Heart left ventricle (tissue), 16 donors: Measurements from ENCODE around the gene SCRN2. TPM values are rescaled to one million over a fixed set of nuclear protein-coding genes. Genes with fewer than 3 reads are reported as not detected.

Experiments used
- ATAC-seq, 4 donors: fragments of 200-7000 bp; cut with Tn5 transposase; one replicate each; pipeline ENCODE4 v1.9.1; 2020 to 2022; ENCODE audit warnings: moderate library complexity in 4 of 4, mild to moderate bottlenecking in 3 of 4, moderate number of reproducible peaks in 1 of 4
- DNase-seq, 5 donors: peaks; one replicate each; pipeline ENCODE4 v3.0.0-alpha.2; 2020
- H3K27ac ChIP-seq, 12 donors: fragments of 200-600 bp; sonication (generic) in 4 of 12; one replicate each; pipeline versions ENCODE4 v1.5.0 to v1.8.0; 2016 to 2022; ENCODE audit warnings: mild to moderate bottlenecking in 2 of 12
- H3K27me3 ChIP-seq, 9 donors: fragments of 200-600 bp; sonication (generic) in 2 of 9; one replicate each; pipeline versions ENCODE4 v1.5.1 to v1.8.0; 2016 to 2022; ENCODE audit warnings: mild to moderate bottlenecking in 3 of 9
- H3K36me3 ChIP-seq, 9 donors: fragments of 200-600 bp; sonication (generic) in 2 of 9; one replicate each; pipeline versions ENCODE4 v1.5.0 to v1.8.0; 2018 to 2022; ENCODE audit warnings: mild to moderate bottlenecking in 2 of 9
- H3K4me1 ChIP-seq, 12 donors: fragments of 200-600 bp; sonication (generic) in 4 of 12; one replicate each; pipeline versions ENCODE4 v1.5.0 to v1.8.0; 2016 to 2022; ENCODE audit warnings: mild to moderate bottlenecking in 3 of 12
- H3K4me3 ChIP-seq, 12 donors: fragments of 200-600 bp; sonication (generic) in 4 of 12; one replicate each; pipeline versions ENCODE4 v1.5.0 to v1.8.0; 2017 to 2022; ENCODE audit warnings: mild to moderate bottlenecking in 9 of 12, moderate library complexity in 4 of 12
- H3K9me3 ChIP-seq, 12 donors: fragments of 200-600 bp; sonication (generic) in 4 of 12; one replicate each; pipeline versions ENCODE4 v1.5.0 to v1.8.0; 2016 to 2022; ENCODE audit warnings: mild to moderate bottlenecking in 1 of 12
- POLR2A ChIP-seq, 2 donors: fragments of 450-650 bp; IDR thresholded peaks; one replicate each; pipeline ENCODE4 v1.6.1; 2017; ENCODE audit warnings: antibody characterized with exemption in 2 of 2, mild to moderate bottlenecking in 2 of 2, moderate library complexity in 2 of 2
- WGBS, 4 donors: extraction: QIAGEN DNeasy Blood & Tissue Kit in 2 of 4; methylation state at CpG; one replicate each; pipeline versions ENCODE4 v1.1.5 to v1.1.7; 2013 to 2018; 5-methylcytosine and 5-hydroxymethylcytosine counted together
- intact Hi-C, 10 donors: fragments of 100-400 bp; cut with DNase I; formaldehyde crosslinking; loops; one replicate each; pipeline versions ENCODE4 v1.11.1 to v1.14.2; 2022
- polyA plus RNA-seq, 2 donors: library from polyadenylated mRNA; stranded (reverse); fragments of 200-250 nt; gene quantifications; one replicate each; pipeline ENCODE4 v1.2.3, GENCODE V29; 2013
- total RNA-seq, 9 donors: library from RNA; depleted of rRNA in 2 of 9; stranded (reverse); fragments of >200 nt in 2 of 9; fragmentation: NEBNext Ultra II Directional in 3 of 9; extraction: Animal tissue kit (Norgen Biotek cat#: 25700) in 3 of 9; gene quantifications; one replicate each; pipeline versions ENCODE4 v1.1.0 to v1.2.4, GENCODE V29; 2016 to 2023
- TF ChIP-seq, protein P1 (sequence below), 12 donors: fragments of 200-600 bp; sonication (generic) in 4 of 12; IDR thresholded peaks; one replicate each; pipeline versions ENCODE4 v1.5.0 to v1.8.0; 2018 to 2022; ENCODE audit warnings: antibody characterized with exemption in 12 of 12, mild to moderate bottlenecking in 5 of 12
- donor health status: ischemic (EF 13 %, LVEDD 7.1; RV severe dilation, severe dysfunction).
- donor health status: healthy with polysubstance abuse.
- donor health status: DM: no; HTN: yes; CAD: no.
- donor health status: DM: no; HTN: no; CAD: no.
- donor health status: ischemic (EF 25% LVEDD 6.9; RV normal size, moderate dysfunction).
- donor health status: ischemic (EF 25% LVEDD 5.7; RV mildly dilated, moderate dysfunction).
- donor health status: healthy.
- donor health status: DM: yes; HTN: yes; CAD: no.
- donor health status: ischemic (EF 35%, LVEDD 5.7; RV mildly dilated, moderate dysfunction).
- donor health status: nonischemic (EF 11% LVEDD 7.7; RV severe dilation, severe dysfunction).
- donor health status: DM: yes; HTN: yes; CAD: no.
- donor health status: PGD.
- donor health status: ischemic (EF 29% LVEDD 5.4; RV normal size, mild dysfunction).
- donor health status: nonischemic (EF 23%, LVEDD 6.1; RV moderate dilation, normal function).

SCRN2 gene
- total and polyA plus RNA-seq, 11 donors, result 17.5 to 58.5 (median 33.9) TPM

DNA sequence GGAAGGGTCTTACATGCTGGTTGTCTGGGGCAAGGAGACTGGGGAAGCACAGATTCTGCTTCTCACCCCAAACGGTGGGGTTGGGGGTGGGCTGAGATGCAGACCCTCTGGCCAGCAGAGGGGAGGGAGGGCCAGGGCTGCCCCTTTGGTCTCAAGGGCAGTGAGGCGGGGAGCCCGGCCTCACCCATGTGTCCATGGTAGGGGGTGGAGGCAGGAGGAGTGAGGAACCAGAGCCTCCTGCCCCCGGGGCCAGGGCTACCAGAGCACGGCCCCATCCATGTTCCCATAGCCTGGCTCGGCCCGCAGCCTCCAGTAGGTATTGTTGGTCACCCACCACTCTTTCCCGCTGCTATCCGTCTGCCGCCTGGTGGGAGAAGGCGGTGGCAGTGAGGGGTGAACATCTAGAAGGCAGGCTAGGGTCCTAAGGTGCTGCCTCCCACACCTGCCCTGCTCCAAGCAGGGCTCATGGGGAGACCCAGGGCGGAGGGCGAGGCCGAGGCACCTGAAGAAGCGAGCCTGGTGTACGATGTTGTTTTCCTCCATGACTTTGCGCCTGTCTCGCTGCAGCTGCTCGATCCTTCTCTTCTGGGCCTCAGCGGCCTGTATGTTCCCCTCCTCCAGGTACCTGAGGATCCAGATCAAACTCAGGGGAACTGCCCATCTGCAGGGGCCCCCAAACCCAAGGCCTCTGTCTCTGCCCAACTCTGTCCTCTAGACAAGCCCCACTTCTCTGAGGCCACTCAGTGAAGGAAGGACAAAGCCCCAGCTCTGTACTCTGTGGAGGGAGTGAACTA is 32.8 kb downstream of the SCRN2 start:
- intact Hi-C loops, result loop anchor here in 3 of 10 donors (10.0 kb wide), 2 partner anchors 143 to 583 kb away; no protein-coding TSS in a partner anchor
- TF ChIP-seq POLR2A (IDR thresholded peaks at IDR 0.05), result no peak
- TF ChIP-seq, protein P1, sequence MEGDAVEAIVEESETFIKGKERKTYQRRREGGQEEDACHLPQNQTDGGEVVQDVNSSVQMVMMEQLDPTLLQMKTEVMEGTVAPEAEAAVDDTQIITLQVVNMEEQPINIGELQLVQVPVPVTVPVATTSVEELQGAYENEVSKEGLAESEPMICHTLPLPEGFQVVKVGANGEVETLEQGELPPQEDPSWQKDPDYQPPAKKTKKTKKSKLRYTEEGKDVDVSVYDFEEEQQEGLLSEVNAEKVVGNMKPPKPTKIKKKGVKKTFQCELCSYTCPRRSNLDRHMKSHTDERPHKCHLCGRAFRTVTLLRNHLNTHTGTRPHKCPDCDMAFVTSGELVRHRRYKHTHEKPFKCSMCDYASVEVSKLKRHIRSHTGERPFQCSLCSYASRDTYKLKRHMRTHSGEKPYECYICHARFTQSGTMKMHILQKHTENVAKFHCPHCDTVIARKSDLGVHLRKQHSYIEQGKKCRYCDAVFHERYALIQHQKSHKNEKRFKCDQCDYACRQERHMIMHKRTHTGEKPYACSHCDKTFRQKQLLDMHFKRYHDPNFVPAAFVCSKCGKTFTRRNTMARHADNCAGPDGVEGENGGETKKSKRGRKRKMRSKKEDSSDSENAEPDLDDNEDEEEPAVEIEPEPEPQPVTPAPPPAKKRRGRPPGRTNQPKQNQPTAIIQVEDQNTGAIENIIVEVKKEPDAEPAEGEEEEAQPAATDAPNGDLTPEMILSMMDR (IDR thresholded peaks at IDR 0.05), result no peak
- Histone ChIP-seq H3K27me3 (no peaks in the 10 kb centered on the region), H3K9me3 (no peaks in the 10 kb centered on the region), H3K36me3 (peaks cover 0 to 68% (median 37%) of the 10 kb centered on the region in 9 donors), H3K4me3 (no peak overlapping the region), H3K4me1 (peaks cover 0 to 10% (median 2%) of the 10 kb centered on the region in 12 donors), H3K27ac (no peak overlapping the region)
- DNase-seq (peak in 1 of 5 donors; percentile 0), ATAC-seq (no peak)
- WGBS, 4 donors, result 91 to 94% (median 93%) methylated on average over 13 to 20 of the region's 20 CpGs

DNA sequence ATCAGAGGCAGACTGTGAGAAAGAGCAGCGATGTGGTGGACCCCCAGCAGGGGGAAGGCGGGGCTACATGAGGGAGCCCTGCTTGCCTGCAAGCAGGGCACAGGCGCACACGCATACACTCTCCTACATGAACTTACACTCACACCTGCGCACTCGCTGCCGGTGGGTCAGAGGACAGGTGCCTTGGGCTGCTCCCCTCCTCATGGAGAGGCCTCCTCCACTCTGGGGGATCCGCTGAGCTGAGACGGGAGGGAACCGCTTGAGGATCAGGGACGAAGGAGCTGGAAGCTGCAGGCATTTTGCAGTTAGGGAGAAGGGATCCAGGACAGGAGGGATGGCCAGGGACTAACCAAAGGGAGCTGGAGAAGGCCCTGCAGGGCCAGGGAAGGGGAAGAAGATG is 33.7 kb downstream of the SCRN2 start:
- TF ChIP-seq POLR2A (IDR thresholded peaks at IDR 0.05), result no peak
- TF ChIP-seq, protein P1 (IDR thresholded peaks at IDR 0.05), result no peak
- H3K4me3 ChIP-seq, result no peak overlapping the region
- ATAC-seq (no peak), DNase-seq (no peak)
- H3K27ac ChIP-seq, result no peak overlapping the region
- 83 to 89% (median 87%) methylated on average over 11 of the region's 11 CpGs for WGBS, 4 donors
- intact Hi-C loops, result loop anchor here in 3 of 10 donors (10.0 kb wide), 2 partner anchors 143 to 583 kb away; no protein-coding TSS in a partner anchor
- H3K36me3 ChIP-seq, result peaks cover 0 to 60% (median 30%) of the 10 kb centered on the region in 9 donors
- H3K27me3 ChIP-seq, result no peaks in the 10 kb centered on the region
- no peaks in the 10 kb centered on the region for H3K9me3 ChIP-seq
- H3K4me1 ChIP-seq, result peaks cover 0 to 10% (median 2%) of the 10 kb centered on the region in 12 donors

DNA sequence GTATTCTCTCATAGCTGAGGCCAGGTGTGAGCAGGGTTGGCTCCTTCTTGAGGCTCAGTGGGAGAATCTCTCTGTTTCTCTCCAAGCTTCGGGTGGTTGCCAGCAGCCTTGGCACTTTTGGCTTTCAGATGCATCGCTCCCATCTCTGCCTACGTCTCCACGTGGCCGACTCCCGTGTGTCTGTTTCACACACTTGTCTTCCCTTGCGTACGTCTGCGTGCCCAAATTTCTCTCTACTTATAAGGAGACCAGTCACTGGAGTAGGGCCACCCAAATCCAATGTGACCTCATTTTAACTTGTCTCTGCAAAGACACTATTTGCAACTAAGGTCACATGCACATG is 34.2 kb downstream of the SCRN2 start:
- intact Hi-C loops, result loop anchor here in 3 of 10 donors (10.0 kb wide), 2 partner anchors 142 to 582 kb away; no protein-coding TSS in a partner anchor
- H3K27me3 ChIP-seq, result no peaks in the 10 kb centered on the region
- DNase-seq (no peak), ATAC-seq (no peak)
- no peak overlapping the region for H3K4me3 ChIP-seq
- H3K27ac ChIP-seq, result no peak overlapping the region
- peaks cover 0 to 10% (median 2%) of the 10 kb centered on the region in 12 donors for H3K4me1 ChIP-seq
- H3K9me3 ChIP-seq, result no peaks in the 10 kb centered on the region
- TF ChIP-seq POLR2A (IDR thresholded peaks at IDR 0.05), result no peak
- TF ChIP-seq, protein P1 (IDR thresholded peaks at IDR 0.05), result no peak
- peaks cover 0 to 54% (median 26%) of the 10 kb centered on the region in 9 donors for H3K36me3 ChIP-seq
- 87 to 91% (median 90%) methylated on average over 9 of the region's 9 CpGs for whole genome bisulfite sequencing, 4 donors
